GM23338 (cell line): ENCODE measurements around the gene MDH1. TPM values are rescaled to one million over a fixed set of nuclear protein-coding genes. Genes with fewer than 3 reads are reported as not detected.
A peak's percentile ranks its signal among the peaks of the same experiment; 100 is the strongest.

ENCODE experiments used
- ATAC-seq: fragments of 200-7000 bp; cut with Tn5 transposase; 3 replicates; pipeline ENCODE4 v1.9.1; 2020
- DNase-seq: peaks from one replicate; pipeline ENCODE4 v3.0.0-alpha.2; 2015; ENCODE audit warnings: low spot score
- H2AFZ ChIP-seq: fragments of 200-600 bp; sonication (generic); 2 replicates; pipeline ENCODE4 v1.8.0; 2016; ENCODE audit warnings: antibody characterized with exemption, mild to moderate bottlenecking, moderate library complexity
- H3F3A ChIP-seq: fragments of 200-600 bp; sonication (generic); replicated peaks from 2 replicates; pipeline ENCODE4 v1.8.0; 2017; ENCODE audit warnings: antibody characterized with exemption, mixed run types, low read depth
- H3K27ac ChIP-seq: fragments of 200-600 bp; sonication (generic); 2 replicates; pipeline ENCODE4 v1.6.1; 2016; ENCODE audit warnings: low read depth
- H3K27me3 ChIP-seq: fragments of 200-600 bp; sonication (generic); 2 replicates; pipeline ENCODE4 v1.8.0; 2016; ENCODE audit warnings: mild to moderate bottlenecking, mixed run types, moderate library complexity; ENCODE audit not compliant: insufficient read depth
- H3K36me3 ChIP-seq: fragments of 200-600 bp; sonication (generic); 2 replicates; pipeline ENCODE4 v1.8.0; 2016; ENCODE audit warnings: mild to moderate bottlenecking; ENCODE audit not compliant: insufficient read depth
- H3K4me1 ChIP-seq: fragments of 200-600 bp; sonication (generic); 2 replicates; pipeline ENCODE4 v1.8.0; 2016; ENCODE audit warnings: mild to moderate bottlenecking, moderate library complexity; ENCODE audit not compliant: insufficient read depth
- H3K4me2 ChIP-seq: fragments of 200-600 bp; sonication (generic); 2 replicates; pipeline ENCODE4 v1.7.1; 2017; ENCODE audit warnings: mixed run types
- H3K4me3 ChIP-seq: fragments of 200-600 bp; sonication (generic); 2 replicates; pipeline ENCODE4 v1.6.1; 2016; ENCODE audit warnings: mixed run types
- H3K79me2 ChIP-seq: fragments of 200-600 bp; sonication (generic); replicated peaks from 2 replicates; pipeline ENCODE4 v1.8.0; 2017; ENCODE audit warnings: mild to moderate bottlenecking; ENCODE audit not compliant: insufficient read depth
- H3K9me2 ChIP-seq: fragments of 200-600 bp; sonication (generic); 2 replicates; pipeline ENCODE4 v1.8.0; 2017; ENCODE audit not compliant: insufficient read depth
- H4K20me1 ChIP-seq: fragments of 200-600 bp; sonication (generic); replicated peaks from 2 replicates; pipeline ENCODE4 v1.8.0; 2017; ENCODE audit warnings: mild to moderate bottlenecking; ENCODE audit not compliant: insufficient read depth
- H3K27ac Mint-ChIP-seq: 2 replicates; pipeline ENCODE4 v1.8.0; 2020; ENCODE audit warnings: inconsistent platforms, mild to moderate bottlenecking, moderate library complexity, mixed read lengths
- H3K27me3 Mint-ChIP-seq: 3 replicates; pipeline ENCODE4 v1.8.0; 2022; ENCODE audit warnings: low read depth, mild to moderate bottlenecking, moderate library complexity, mixed read lengths, inconsistent platforms; ENCODE audit not compliant: insufficient read depth, poor library complexity
- H3K36me3 Mint-ChIP-seq: 3 replicates; pipeline ENCODE4 v1.8.0; 2021; ENCODE audit warnings: low read depth, mild to moderate bottlenecking, inconsistent platforms, moderate library complexity, mixed read lengths
- H3K4me1 Mint-ChIP-seq: 3 replicates; pipeline ENCODE4 v1.8.0; 2020; ENCODE audit warnings: mild to moderate bottlenecking, inconsistent platforms, mixed read lengths
- H3K4me3 Mint-ChIP-seq: 3 replicates; pipeline ENCODE4 v1.8.0; 2021; ENCODE audit warnings: moderate library complexity, mild to moderate bottlenecking, inconsistent platforms, mixed read lengths
- H3K9me3 Mint-ChIP-seq: 3 replicates; pipeline ENCODE4 v1.8.0; 2020; ENCODE audit warnings: moderate library complexity, mild to moderate bottlenecking, inconsistent platforms, mixed read lengths
- CREB1 ChIP-seq: fragments of 250-450 bp; sonication (Bioruptor Pico); IDR thresholded peaks from 2 replicates; pipeline ENCODE4 v1.5.0; 2020; ENCODE audit warnings: low read depth, mild to moderate bottlenecking, moderate library complexity
- EZH2 ChIP-seq: fragments of 200-600 bp; sonication (generic); IDR thresholded peaks from one replicate; pipeline ENCODE4 v1.8.0; 2017; ENCODE audit warnings: antibody characterized with exemption, mild to moderate bottlenecking, low read depth; ENCODE audit not compliant: unreplicated experiment
- EZH2phosphoT487 ChIP-seq: fragments of 200-600 bp; sonication (generic); IDR thresholded peaks from one replicate; pipeline ENCODE4 v1.8.1; 2018; ENCODE audit warnings: antibody characterized with exemption; ENCODE audit not compliant: unreplicated experiment
- JUNB ChIP-seq: IDR thresholded peaks from one replicate; pipeline ENCODE4 v1.6.1; 2016; ENCODE audit warnings: antibody characterized with exemption; ENCODE audit not compliant: unreplicated experiment
- NANOG ChIP-seq: IDR thresholded peaks from 2 replicates; pipeline ENCODE4 v1.6.1; 2016; ENCODE audit warnings: antibody characterized with exemption, borderline replicate concordance
- POLR2AphosphoS5 ChIP-seq: IDR thresholded peaks from 2 replicates; pipeline ENCODE4 v1.6.1; 2016; ENCODE audit warnings: antibody characterized with exemption, low read depth
- STAT1 ChIP-seq: IDR thresholded peaks from one replicate; pipeline ENCODE4 v1.6.1; 2016; ENCODE audit warnings: antibody characterized with exemption; ENCODE audit not compliant: unreplicated experiment
- ZNF114 ChIP-seq: fragments of 250-450 bp; sonication (Bioruptor Pico); IDR thresholded peaks from 2 replicates; pipeline ENCODE4 v1.5.0; 2020; ENCODE audit warnings: mild to moderate bottlenecking, moderate library complexity
- ZNF331 ChIP-seq: fragments of 250-450 bp; sonication (Bioruptor Pico); IDR thresholded peaks from 2 replicates; pipeline ENCODE4 v1.5.0; 2020; ENCODE audit warnings: low read depth, mild to moderate bottlenecking, moderate library complexity
- polyA plus RNA-seq: library from polyadenylated mRNA; unstranded; fragments of >200 nt; fragmentation: Nextera tagmentation; extraction: Ambion mirVana; gene quantifications from 2 replicates; pipeline ENCODE4 v1.2.1, GENCODE V29; 2016
- total RNA-seq: library from RNA; depleted of rRNA; stranded (reverse); fragments of >200 nt; shearing (Covaris generic); gene quantifications from 2 replicates; pipeline ENCODE4 v1.2.3, GENCODE V29; 2014
- TF ChIP-seq, protein P1 (sequence below): IDR thresholded peaks from 2 replicates; pipeline ENCODE4 v1.6.1; 2016; ENCODE audit warnings: antibody characterized with exemption
- TF ChIP-seq, protein P2 (sequence below), 2 experiments: fragments of 200-600 bp in 1 of 2; sonication (generic) in 1 of 2; conservative IDR thresholded peaks; 2 replicates each; pipeline versions ENCODE4 v1.5.1 to v1.6.1; 2016 to 2017; ENCODE audit warnings: antibody characterized with exemption in 2 of 2, low read depth in 2 of 2, mild to moderate bottlenecking in 2 of 2, moderate library complexity in 1 of 2
- TF ChIP-seq, protein P3 (sequence below): fragments of 250-450 bp; sonication (Bioruptor Pico); IDR thresholded peaks from 2 replicates; pipeline ENCODE4 v1.5.0; 2020; ENCODE audit warnings: mild to moderate bottlenecking, moderate library complexity
- TF ChIP-seq, protein P4 (sequence below): IDR thresholded peaks from one replicate; pipeline ENCODE4 v1.6.1; 2018; ENCODE audit warnings: antibody characterized with exemption; ENCODE audit not compliant: unreplicated experiment

Gene MDH1
- total and polyA plus RNA-seq, 2 experiments from 2014 or later: 275 to 503 TPM

DNA sequence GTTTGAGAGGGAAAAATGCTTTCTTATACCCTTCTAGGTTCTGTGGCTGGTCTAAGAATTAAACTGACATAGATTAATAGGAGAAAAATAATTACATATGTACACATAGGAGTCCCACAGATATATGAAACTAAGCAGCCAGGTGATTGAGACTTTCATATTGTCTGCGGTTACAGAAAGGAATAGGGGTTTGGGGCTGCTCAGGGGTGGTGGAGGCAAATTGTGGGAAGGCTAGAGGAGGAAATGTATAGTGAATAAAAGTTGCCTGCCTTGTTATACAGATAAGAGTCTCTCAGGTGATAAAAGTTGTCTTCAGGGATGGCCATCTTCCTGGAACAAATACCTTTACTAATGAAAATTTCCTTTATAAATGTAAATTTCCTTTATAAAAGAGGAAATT lies 28.6 kb downstream of the MDH1 start:
- DNase-seq: no peak
- Histone ChIP-seq H3K27me3 (no peaks in the 10 kb centered on the region), H3F3A (peaks cover 5% of the 10 kb centered on the region; the same call in 1 of the 2 replicates), H3K36me3 (no peaks in the 10 kb centered on the region), H3K27ac (peak overlapping the region; percentile 98), H3K9me2 (no peaks in the 10 kb centered on the region), H4K20me1 (no peaks in the 10 kb centered on the region), H3K4me1 (peaks cover 41% of the 10 kb centered on the region), H3K4me3 (0 out of 2 replicates have a peak overlapping the region, but pooled peaks have one; percentile 3), H3K79me2 (no peaks in the 10 kb centered on the region), H2AFZ (no peak overlapping the region), H3K4me2 (peak overlapping the region; percentile 49)
- H3K36me3 Mint-ChIP-seq: peaks cover 46% of the 10 kb centered on the region
- H3K27me3 Mint-ChIP-seq: peaks cover 7% of the 10 kb centered on the region
- peak overlapping the region; percentile 8; the same call in 1 of the 3 replicates for H3K4me3 Mint-ChIP-seq
- peak overlapping the region; percentile 87 for H3K27ac Mint-ChIP-seq
- peaks cover 67% of the 10 kb centered on the region for H3K4me1 Mint-ChIP-seq
- peaks cover 42% of the 10 kb centered on the region for H3K9me3 Mint-ChIP-seq
- no peak for ATAC-seq
- TF ChIP-seq EZH2 (no peak), CREB1 (no peak), JUNB (no peak), NANOG (no peak), ZNF114 (no peak), STAT1 (no peak), EZH2phosphoT487 (no peak), POLR2AphosphoS5 (no peak), ZNF331 (CRISPR knock-in tag) (no peak)
- TF ChIP-seq, protein P1, sequence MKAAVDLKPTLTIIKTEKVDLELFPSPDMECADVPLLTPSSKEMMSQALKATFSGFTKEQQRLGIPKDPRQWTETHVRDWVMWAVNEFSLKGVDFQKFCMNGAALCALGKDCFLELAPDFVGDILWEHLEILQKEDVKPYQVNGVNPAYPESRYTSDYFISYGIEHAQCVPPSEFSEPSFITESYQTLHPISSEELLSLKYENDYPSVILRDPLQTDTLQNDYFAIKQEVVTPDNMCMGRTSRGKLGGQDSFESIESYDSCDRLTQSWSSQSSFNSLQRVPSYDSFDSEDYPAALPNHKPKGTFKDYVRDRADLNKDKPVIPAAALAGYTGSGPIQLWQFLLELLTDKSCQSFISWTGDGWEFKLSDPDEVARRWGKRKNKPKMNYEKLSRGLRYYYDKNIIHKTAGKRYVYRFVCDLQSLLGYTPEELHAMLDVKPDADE: no peak
- TF ChIP-seq, protein P2, sequence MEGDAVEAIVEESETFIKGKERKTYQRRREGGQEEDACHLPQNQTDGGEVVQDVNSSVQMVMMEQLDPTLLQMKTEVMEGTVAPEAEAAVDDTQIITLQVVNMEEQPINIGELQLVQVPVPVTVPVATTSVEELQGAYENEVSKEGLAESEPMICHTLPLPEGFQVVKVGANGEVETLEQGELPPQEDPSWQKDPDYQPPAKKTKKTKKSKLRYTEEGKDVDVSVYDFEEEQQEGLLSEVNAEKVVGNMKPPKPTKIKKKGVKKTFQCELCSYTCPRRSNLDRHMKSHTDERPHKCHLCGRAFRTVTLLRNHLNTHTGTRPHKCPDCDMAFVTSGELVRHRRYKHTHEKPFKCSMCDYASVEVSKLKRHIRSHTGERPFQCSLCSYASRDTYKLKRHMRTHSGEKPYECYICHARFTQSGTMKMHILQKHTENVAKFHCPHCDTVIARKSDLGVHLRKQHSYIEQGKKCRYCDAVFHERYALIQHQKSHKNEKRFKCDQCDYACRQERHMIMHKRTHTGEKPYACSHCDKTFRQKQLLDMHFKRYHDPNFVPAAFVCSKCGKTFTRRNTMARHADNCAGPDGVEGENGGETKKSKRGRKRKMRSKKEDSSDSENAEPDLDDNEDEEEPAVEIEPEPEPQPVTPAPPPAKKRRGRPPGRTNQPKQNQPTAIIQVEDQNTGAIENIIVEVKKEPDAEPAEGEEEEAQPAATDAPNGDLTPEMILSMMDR (conservative IDR thresholded peaks at IDR 0.05; ENCODE audit: low read depth in 2 of 2): no peak
- TF ChIP-seq, protein P3, sequence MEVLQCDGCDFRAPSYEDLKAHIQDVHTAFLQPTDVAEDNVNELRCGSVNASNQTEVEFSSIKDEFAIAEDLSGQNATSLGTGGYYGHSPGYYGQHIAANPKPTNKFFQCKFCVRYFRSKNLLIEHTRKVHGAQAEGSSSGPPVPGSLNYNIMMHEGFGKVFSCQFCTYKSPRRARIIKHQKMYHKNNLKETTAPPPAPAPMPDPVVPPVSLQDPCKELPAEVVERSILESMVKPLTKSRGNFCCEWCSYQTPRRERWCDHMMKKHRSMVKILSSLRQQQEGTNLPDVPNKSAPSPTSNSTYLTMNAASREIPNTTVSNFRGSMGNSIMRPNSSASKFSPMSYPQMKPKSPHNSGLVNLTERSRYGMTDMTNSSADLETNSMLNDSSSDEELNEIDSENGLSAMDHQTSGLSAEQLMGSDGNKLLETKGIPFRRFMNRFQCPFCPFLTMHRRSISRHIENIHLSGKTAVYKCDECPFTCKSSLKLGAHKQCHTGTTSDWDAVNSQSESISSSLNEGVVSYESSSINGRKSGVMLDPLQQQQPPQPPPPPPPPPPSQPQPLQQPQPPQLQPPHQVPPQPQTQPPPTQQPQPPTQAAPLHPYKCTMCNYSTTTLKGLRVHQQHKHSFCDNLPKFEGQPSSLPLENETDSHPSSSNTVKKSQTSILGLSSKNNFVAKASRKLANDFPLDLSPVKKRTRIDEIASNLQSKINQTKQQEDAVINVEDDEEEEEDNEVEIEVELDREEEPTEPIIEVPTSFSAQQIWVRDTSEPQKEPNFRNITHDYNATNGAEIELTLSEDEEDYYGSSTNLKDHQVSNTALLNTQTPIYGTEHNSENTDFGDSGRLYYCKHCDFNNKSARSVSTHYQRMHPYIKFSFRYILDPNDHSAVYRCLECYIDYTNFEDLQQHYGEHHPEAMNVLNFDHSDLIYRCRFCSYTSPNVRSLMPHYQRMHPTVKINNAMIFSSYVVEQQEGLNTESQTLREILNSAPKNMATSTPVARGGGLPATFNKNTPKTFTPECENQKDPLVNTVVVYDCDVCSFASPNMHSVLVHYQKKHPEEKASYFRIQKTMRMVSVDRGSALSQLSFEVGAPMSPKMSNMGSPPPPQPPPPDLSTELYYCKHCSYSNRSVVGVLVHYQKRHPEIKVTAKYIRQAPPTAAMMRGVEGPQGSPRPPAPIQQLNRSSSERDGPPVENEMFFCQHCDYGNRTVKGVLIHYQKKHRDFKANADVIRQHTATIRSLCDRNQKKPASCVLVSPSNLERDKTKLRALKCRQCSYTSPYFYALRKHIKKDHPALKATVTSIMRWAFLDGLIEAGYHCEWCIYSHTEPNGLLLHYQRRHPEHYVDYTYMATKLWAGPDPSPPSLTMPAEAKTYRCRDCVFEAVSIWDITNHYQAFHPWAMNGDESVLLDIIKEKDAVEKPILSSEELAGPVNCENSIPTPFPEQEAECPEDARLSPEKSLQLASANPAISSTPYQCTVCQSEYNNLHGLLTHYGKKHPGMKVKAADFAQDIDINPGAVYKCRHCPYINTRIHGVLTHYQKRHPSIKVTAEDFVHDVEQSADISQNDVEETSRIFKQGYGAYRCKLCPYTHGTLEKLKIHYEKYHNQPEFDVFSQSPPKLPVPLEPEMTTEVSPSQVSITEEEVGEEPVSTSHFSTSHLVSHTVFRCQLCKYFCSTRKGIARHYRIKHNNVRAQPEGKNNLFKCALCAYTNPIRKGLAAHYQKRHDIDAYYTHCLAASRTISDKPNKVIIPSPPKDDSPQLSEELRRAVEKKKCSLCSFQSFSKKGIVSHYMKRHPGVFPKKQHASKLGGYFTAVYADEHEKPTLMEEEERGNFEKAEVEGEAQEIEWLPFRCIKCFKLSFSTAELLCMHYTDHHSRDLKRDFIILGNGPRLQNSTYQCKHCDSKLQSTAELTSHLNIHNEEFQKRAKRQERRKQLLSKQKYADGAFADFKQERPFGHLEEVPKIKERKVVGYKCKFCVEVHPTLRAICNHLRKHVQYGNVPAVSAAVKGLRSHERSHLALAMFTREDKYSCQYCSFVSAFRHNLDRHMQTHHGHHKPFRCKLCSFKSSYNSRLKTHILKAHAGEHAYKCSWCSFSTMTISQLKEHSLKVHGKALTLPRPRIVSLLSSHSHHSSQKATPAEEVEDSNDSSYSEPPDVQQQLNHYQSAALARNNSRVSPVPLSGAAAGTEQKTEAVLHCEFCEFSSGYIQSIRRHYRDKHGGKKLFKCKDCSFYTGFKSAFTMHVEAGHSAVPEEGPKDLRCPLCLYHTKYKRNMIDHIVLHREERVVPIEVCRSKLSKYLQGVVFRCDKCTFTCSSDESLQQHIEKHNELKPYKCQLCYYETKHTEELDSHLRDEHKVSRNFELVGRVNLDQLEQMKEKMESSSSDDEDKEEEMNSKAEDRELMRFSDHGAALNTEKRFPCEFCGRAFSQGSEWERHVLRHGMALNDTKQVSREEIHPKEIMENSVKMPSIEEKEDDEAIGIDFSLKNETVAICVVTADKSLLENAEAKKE (CRISPR knock-in tag): no peak
- TF ChIP-seq, protein P4, sequence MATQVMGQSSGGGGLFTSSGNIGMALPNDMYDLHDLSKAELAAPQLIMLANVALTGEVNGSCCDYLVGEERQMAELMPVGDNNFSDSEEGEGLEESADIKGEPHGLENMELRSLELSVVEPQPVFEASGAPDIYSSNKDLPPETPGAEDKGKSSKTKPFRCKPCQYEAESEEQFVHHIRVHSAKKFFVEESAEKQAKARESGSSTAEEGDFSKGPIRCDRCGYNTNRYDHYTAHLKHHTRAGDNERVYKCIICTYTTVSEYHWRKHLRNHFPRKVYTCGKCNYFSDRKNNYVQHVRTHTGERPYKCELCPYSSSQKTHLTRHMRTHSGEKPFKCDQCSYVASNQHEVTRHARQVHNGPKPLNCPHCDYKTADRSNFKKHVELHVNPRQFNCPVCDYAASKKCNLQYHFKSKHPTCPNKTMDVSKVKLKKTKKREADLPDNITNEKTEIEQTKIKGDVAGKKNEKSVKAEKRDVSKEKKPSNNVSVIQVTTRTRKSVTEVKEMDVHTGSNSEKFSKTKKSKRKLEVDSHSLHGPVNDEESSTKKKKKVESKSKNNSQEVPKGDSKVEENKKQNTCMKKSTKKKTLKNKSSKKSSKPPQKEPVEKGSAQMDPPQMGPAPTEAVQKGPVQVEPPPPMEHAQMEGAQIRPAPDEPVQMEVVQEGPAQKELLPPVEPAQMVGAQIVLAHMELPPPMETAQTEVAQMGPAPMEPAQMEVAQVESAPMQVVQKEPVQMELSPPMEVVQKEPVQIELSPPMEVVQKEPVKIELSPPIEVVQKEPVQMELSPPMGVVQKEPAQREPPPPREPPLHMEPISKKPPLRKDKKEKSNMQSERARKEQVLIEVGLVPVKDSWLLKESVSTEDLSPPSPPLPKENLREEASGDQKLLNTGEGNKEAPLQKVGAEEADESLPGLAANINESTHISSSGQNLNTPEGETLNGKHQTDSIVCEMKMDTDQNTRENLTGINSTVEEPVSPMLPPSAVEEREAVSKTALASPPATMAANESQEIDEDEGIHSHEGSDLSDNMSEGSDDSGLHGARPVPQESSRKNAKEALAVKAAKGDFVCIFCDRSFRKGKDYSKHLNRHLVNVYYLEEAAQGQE: no peak
